HL-60/S4 treated with retinoic acid at 250 ng/mL for 4 days and 3 days (cell line): ENCODE measurements around the gene KCNJ8.

ENCODE experiments used
- in situ Hi-C: fragments of 300-500 bp; cut with MboI; formaldehyde crosslinking; loops from 2 replicates; pipeline ENCODE4 v1.7.0; 2022; ENCODE audit warnings: low sequenced_read_pairs

KCNJ8 gene

GRCh38 chr12:21718403-21718802, 56.1 kb downstream of the KCNJ8 start:
- in situ Hi-C loops = no loop called here

- in situ Hi-C loops = no loop called here
These were observed 56.7 kb downstream of the KCNJ8 start for GRCh38 chr12:21717767-21718166.

- in situ Hi-C loops = no loop called here
These were observed 59.1 kb downstream of the KCNJ8 start for GRCh38 chr12:21715386-21715785.
